HG03457 (cell line): ENCODE data around the gene SLC12A4.
"Not testable (repeated sequence)": the region's sequence is repeated elsewhere in the genome, so short reads cannot be mapped to it uniquely, and the experiment has no call there.

Experiments
- ATAC-seq: cut with Tn5 transposase; IDR thresholded peaks from one replicate; pipeline ENCODE4 v1.9.1; 2021; ENCODE audit warnings: moderate number of reproducible peaks; ENCODE audit not compliant: unreplicated experiment

Gene SLC12A4

GRCh38 chr16:67942510-67943255 lies 25.8 kb downstream of the SLC12A4 start:
- no peak for ATAC-seq

DNA sequence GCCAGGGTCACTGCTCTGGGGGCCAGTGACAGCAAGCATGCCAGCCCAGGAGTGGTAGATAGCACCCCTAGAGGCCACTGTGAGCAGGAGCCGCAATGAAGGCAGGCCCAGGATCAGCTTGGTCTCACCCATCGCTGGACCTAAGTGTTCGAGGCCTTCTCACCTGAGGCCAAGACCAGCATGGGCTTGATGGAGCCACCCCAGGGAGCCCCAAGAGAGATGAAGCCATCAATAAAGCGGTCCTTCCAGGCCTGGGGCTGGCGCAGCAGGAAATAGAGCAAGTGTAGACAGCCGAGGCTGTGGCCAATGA lies 26.3 kb downstream of the SLC12A4 start:
- ATAC-seq = no peak

GRCh38 chr16:67941469-67942199 lies 26.8 kb downstream of the SLC12A4 start:
- ATAC-seq = no peak

DNA sequence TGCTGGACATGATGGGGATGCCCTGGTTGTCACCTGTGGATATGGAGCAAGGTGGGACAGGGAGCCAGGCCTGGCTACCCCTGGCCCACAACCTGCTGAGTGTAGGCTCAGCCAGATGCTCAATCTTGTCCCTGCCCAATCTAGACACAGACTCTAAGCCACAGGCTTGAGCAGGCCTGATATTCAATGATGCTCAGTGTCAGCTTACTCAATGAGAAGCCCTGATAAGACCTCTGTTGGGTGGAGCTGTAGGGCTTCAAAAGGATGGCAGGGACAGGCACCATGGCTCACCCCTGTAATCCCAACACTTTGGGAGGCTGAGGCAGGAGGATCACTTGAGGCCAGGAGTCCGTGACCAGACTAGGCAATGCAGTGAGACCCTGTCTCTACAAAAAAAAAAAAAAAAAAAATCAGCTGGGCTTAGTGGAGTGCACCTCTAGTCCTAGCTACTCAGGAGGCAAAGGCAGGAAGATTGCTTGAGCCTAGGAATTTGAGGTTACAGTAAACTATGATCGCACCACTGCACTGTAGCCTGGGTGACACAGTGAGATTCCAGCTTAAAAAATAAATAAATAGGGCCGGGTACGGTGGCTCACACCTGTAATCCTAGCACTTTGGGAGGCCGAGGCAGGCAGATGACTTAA lies 27.9 kb downstream of the SLC12A4 start:
- no peak for ATAC-seq

- no peak for ATAC-seq
These were observed 28.7 kb downstream of the SLC12A4 start for GRCh38 chr16:67939507-67940445.

GRCh38 chr16:67937713-67938112 lies 30.7 kb downstream of the SLC12A4 start:
- ATAC-seq = not testable (repeated sequence)

DNA sequence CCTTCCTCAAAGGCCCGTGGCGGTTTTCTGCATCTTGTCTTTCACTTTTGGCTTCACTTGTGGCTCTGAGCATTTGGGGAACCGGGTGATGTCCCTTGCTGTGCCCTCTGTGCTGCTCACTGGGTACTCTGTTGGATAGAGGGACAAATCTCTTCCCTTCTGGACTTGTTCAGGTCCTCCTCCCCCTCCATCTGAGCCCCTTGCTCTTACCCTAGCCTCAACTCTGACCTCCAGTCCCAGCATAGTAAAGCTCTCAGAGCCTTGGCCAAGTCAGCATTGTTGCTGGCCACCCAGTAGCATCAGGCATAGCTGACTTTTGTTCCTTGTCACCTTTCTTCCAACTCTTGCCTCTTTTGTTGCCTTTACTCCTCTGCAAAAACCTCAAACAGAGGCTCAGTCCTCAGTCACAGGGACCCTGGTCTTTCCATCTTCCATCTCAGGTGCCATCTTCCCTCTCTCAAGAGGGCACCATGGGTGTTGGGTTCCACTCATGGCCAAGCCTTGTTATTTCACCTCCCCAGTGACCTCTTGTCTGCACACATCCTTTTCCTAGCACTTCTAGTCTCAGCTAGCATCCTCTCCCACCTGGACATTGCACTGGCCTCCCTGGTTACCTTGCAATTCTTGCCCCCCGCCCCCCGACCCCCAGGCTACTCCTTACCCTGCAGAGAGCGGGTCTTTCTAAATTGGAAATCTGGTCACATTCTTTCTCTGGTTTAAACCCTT lies 31.4 kb downstream of the SLC12A4 start:
- ATAC-seq = no peak

DNA sequence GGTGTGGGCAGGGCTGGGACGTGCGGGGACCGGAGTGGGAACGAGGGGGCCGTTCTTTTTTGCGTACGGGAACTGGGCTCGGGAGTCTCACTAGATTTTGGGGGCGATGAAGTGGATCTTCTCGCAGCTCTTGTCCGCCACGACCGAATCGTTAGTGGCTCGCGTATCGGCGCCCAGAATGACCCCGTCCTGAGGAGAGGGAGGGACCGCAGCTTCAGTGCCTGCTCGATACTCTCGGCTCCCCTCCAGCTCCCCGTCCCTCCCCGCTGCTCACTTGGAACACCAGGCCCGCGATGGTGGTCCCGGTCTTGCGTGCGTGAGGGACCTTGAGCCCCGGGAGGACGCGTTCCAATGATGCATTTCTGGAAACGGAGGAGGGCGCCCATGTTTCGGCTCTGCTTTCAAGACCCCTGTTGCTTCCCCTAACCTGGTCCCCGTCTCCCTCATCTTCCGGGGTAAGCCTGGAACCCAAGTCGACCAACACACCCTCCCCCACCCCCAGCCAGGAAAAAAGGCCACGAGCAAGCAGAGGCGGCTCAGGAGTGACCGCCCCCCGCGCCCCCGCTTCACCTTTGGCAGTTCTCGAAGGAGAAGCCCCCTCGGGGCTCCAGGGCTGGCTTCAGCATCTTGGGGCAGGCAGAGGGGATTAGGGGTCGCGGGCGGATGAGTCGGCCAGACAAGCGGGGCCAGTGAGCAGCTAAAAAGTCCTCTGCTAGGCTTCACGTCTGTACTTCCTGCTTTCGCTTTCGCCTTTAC lies 32.1 kb downstream of the SLC12A4 start, which contains the start of gene PSMB10:
TSS of gene PSMB10 (minus strand) at position 727 of the 756 bp plus-strand sequence. CDS start at position 626, 101 bp downstream.
- peak; percentile 35 for ATAC-seq

GRCh38 chr16:67935402-67936123 lies 32.9 kb downstream of the SLC12A4 start:
- ATAC-seq = peak; percentile 79

DNA sequence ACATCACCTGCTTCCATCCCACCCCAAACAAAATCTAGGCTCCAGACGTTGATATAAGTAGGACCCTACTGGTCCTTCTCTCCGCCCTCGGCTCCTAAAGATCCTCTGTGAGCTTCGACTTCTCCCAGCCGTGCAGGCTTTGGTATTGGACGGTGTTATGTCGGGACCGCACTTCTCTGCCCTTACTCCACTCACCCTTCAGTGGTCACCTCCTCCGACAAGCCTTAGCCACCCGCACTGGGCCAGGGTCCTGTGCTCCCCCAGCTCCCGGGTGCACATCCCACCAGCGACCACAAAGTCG lies 33.4 kb downstream of the SLC12A4 start:
- ATAC-seq = no peak

DNA sequence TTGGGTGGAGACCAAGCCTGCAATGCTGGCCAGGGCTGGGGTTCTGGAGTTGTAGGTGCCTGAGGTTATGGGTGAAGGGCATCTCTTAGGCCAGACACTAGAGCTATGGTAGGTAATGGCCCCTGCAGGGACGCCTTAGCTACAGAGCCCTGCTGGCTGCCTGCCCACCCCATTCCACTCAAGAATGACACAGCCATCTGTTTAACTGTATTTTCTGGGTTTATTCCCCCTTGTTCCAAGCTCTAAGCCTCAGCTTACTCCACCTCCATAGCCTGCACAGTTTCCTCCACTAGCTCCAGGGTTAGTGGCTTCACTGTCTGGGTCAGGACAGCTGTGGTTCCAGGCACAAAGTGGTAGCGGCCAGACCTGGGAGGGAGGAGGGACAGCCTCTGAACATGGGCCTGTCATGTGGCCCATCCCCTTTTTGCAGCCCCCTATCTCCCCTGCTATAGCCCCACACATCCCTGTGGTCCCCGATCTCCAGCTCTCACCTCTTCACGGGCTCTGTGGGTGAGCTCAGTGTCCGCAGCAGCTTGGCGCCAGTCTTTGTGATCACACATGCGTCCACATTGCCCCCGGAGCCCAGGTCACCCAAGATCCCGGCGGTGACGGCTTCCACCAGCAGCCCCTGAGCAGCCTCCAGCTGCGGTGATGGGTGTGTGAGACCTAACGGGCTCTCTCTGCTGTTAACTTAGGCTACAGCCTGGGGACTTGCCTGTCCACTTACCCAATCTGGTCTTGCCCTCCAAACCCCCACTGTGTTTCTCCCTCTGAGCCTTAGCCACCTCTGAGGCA lies 33.9 kb downstream of the SLC12A4 start:
- ATAC-seq = no peak

- no peak for ATAC-seq
These were observed 34.6 kb downstream of the SLC12A4 start for GRCh38 chr16:67933805-67934204.

- no peak for ATAC-seq
These were observed 36.0 kb downstream of the SLC12A4 start for GRCh38 chr16:67932462-67932840.

DNA sequence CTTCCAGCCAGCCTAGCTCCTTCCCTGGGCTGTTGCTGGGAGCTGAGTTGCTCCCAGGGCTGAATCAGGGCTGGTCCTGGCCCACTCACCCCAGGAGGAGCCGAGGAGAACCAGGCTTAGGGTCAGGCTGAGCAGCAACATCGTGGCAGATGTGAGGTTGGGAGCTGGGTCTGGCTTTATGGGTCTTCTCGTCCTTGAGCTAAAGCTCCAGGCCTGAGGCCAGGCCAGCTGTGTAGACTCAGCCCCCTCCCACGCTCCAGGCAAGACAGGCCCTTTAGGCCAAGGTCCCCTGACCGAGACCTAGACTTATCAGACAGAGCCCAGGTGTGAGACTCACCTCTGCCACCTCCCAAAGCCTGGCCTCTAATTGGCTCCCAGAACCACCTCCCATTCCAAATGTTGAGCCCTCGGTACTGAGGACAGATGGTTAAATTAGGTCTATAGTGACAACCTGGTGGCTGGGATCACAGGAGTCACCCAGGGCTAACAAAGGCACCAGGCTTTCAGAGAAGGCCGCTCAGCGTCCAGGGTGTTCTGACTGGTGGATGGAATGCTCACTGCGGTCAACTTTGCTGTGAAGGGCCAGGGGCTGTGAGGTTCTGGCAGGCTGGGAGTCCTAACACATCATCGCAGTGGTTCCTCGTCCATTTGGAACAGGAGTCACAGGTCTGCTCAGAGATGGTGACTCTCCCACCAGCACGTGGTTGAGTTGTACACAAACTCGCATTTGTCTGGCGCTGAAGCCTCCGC lies 36.5 kb downstream of the SLC12A4 start, which contains the start of gene CTRL:
TSS of gene CTRL (minus strand) at position 151 of the 750 bp plus-strand sequence. CDS start at position 141, 10 bp downstream.
- ATAC-seq = no peak

- ATAC-seq = no peak
These were observed 37.7 kb downstream of the SLC12A4 start for GRCh38 chr16:67930678-67931211.

DNA sequence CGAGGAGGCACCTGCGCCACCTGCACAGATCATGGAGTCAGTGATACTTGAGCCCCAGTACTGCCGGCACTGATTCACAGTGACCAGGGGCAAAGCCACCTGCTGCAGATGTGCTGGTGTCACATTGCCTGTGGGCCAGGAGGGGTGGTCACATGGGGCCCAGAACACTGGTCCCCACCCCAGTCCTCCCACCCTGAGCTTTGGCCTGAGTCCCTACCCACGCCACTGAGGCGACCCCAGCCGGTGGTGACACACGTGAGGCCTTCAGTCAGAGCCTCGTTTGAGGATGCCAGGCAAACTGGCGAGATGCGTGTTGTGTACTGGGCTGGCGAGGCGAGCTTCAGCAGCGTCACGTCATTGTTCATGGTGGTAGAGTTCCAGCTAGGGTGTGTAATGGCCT lies 38.2 kb downstream of the SLC12A4 start:
- ATAC-seq = no peak
